Left lung (tissue), 10 donors: ENCODE results near the gene NR6A1. TPM values are rescaled to one million over a fixed set of nuclear protein-coding genes. Genes with fewer than 3 reads are reported as not detected.
A peak's percentile ranks its signal among the peaks of the same experiment; 100 is the strongest.
"Not testable (repeated sequence)": the region's sequence is repeated elsewhere in the genome, so short reads cannot be mapped to it uniquely, and the experiment has no call there.

Experiments used
- ATAC-seq: fragments of 200-7000 bp; cut with Tn5 transposase; one replicate; pipeline ENCODE4 v1.9.1; 2020; ENCODE audit warnings: moderate library complexity
- DNase-seq, 4 donors: peaks; one replicate each; pipeline ENCODE4 v3.0.0-alpha.2; 2013 to 2020
- H3K27ac ChIP-seq, 2 donors: fragments of 200-600 bp; sonication (generic) in 1 of 2; one replicate each; pipeline versions ENCODE4 v1.5.0 to v1.8.0; 2020 to 2021
- H3K27me3 ChIP-seq, 2 donors: fragments of 200-600 bp; sonication (generic) in 1 of 2; one replicate each; pipeline versions ENCODE4 v1.5.0 to v1.8.0; 2020 to 2021
- H3K36me3 ChIP-seq, 2 donors: fragments of 200-600 bp; sonication (generic) in 1 of 2; one replicate each; pipeline versions ENCODE4 v1.5.0 to v1.8.0; 2020 to 2021
- H3K4me1 ChIP-seq, 2 donors: fragments of 200-600 bp; one replicate each; pipeline ENCODE4 v1.8.0; 2021
- H3K4me3 ChIP-seq, 2 donors: fragments of 200-600 bp; sonication (generic) in 1 of 2; one replicate each; pipeline versions ENCODE4 v1.5.0 to v1.8.0; 2020 to 2021; ENCODE audit warnings: mild to moderate bottlenecking in 1 of 2
- H3K9me3 ChIP-seq, 2 donors: fragments of 200-600 bp; sonication (generic) in 1 of 2; one replicate each; pipeline versions ENCODE4 v1.5.0 to v1.8.0; 2020 to 2021
- CTCF ChIP-seq, 2 donors: fragments of 200-600 bp; sonication (generic) in 1 of 2; IDR thresholded peaks; one replicate each; pipeline versions ENCODE4 v1.5.0 to v1.8.0; 2021; ENCODE audit warnings: antibody characterized with exemption in 2 of 2
- intact Hi-C, 2 donors: fragments of 100-400 bp; cut with DNase I; formaldehyde crosslinking; loops; one replicate each; pipeline versions ENCODE4 v1.11.2 to v1.14.2; 2022
- polyA plus RNA-seq, 6 donors: library from polyadenylated mRNA; unstranded; fragments of 120-200 nt; gene quantifications; one replicate each; pipeline ENCODE4 v1.2.1, GENCODE V29; 2013; ENCODE audit not compliant: insufficient read length in 6 of 6
- total RNA-seq, 2 donors: library from RNA; stranded (reverse); fragmentation: NEBNext Ultra II Directional; extraction: Animal tissue kit (Norgen Biotek cat#: 25700); gene quantifications; one replicate each; pipeline ENCODE4 v1.2.1, GENCODE V29; 2021
- donor health status: DM: no; HTN: yes; CAD: no.
- donor health status: DM: no; HTN: no; CAD: no.

The NR6A1 gene
- total and polyA plus RNA-seq, 8 donors = 1.2 to 4.1 (median 1.7) TPM

GRCh38 chr9:124618476-124618875 is 152.6 kb downstream of the NR6A1 start:
- intact Hi-C loops = no loop called here

GRCh38 chr9:124617477-124618141 is 153.5 kb downstream of the NR6A1 start:
- TF ChIP-seq CTCF (IDR thresholded peaks at IDR 0.05) = peak; percentile 78 to 89
- Histone ChIP-seq H3K36me3 (no peaks in the 10 kb centered on the region), H3K9me3 (no peaks in the 10 kb centered on the region), H3K4me1 (no peaks in the 10 kb centered on the region), H3K27me3 (no peaks in the 10 kb centered on the region), H3K27ac (no peak overlapping the region), H3K4me3 (no peak overlapping the region)
- DNase-seq (peak; percentile 69 to 88 (median 78)), ATAC-seq (peak; percentile 98)
- intact Hi-C loops = no loop called here

More at GRCh38 chr9:124618476-124618875, 152.6 kb downstream of the NR6A1 start:
- Histone ChIP-seq H3K4me1 (no peaks in the 10 kb centered on the region), H3K27me3 (no peaks in the 10 kb centered on the region), H3K9me3 (no peaks in the 10 kb centered on the region), H3K36me3 (no peaks in the 10 kb centered on the region), H3K4me3 (no peak overlapping the region), H3K27ac (no peak overlapping the region)
- DNase-seq (no peak), ATAC-seq (peak; percentile 67)
- no peak for TF ChIP-seq CTCF (IDR thresholded peaks at IDR 0.05)

DNA sequence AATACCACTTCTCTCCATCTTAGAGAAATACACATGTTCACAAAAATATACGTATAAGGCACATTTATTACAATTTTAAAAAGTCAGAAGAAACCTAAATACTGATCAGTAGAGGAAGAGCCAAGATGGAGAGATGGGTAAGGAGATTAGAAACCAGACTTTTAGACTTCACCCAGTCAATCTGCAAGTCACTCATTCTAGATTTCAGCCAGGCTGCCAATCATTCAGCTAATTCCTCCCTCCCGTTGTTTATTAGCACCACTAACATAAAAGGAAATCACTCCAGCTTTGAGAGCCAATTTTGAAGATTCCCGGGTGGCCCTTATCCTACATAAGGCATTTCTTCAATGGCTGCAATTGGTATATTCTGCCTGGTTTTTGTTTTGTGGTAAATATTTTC is 154.2 kb downstream of the NR6A1 start:
- no peaks in the 10 kb centered on the region for H3K36me3 ChIP-seq
- no peak for DNase-seq
- no peak overlapping the region for H3K4me3 ChIP-seq
- TF ChIP-seq CTCF (IDR thresholded peaks at IDR 0.05) = no peak
- no peaks in the 10 kb centered on the region for H3K9me3 ChIP-seq
- ATAC-seq = no peak
- no peaks in the 10 kb centered on the region for H3K4me1 ChIP-seq
- H3K27me3 ChIP-seq = no peaks in the 10 kb centered on the region
- H3K27ac ChIP-seq = no peak overlapping the region
- intact Hi-C loops = no loop called here

DNA sequence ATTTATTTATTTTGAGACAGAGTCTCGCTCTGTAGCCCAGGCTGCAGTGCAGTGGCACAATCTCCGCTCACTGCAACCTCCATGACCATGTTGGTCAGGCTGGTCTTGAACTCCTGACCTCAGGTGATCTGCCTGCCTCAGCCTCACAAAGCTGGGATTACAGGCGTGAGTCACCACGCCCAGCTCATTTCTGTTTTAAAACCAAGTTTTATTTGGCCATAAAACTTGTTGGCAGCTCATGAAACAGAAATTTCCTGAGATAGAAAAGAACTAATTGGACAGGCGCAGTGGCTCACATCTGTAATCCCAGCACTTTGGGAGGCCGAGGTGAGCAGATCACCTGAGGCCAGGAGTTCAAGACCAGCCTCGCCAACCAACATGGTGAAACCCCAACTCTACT is 155.3 kb downstream of the NR6A1 start:
- H3K9me3 ChIP-seq, H3K36me3 ChIP-seq, H3K4me3 ChIP-seq, H3K27me3 ChIP-seq, H3K4me1 ChIP-seq, intact Hi-C loops, H3K27ac ChIP-seq, DNase-seq, ATAC-seq: not testable (repeated sequence)

- intact Hi-C loops = no loop called here
- no peak for TF ChIP-seq CTCF (IDR thresholded peaks at IDR 0.05)
- Histone ChIP-seq H3K4me3 (no peak overlapping the region), H3K4me1 (no peaks in the 10 kb centered on the region), H3K27me3 (no peaks in the 10 kb centered on the region), H3K9me3 (no peaks in the 10 kb centered on the region), H3K36me3 (no peaks in the 10 kb centered on the region), H3K27ac (no peak overlapping the region)
- DNase-seq (no peak), ATAC-seq (no peak)
Measured at GRCh38 chr9:124615100-124615742, 155.9 kb downstream of the NR6A1 start.
